Measurements from ENCODE around the gene KDM5C. TPM values are rescaled to one million over a fixed set of nuclear protein-coding genes. Genes with fewer than 3 reads are reported as not detected.

KDM5C gene
- total RNA-seq, 1 experiment from 2014 or later, result 98.7 TPM

DNA sequence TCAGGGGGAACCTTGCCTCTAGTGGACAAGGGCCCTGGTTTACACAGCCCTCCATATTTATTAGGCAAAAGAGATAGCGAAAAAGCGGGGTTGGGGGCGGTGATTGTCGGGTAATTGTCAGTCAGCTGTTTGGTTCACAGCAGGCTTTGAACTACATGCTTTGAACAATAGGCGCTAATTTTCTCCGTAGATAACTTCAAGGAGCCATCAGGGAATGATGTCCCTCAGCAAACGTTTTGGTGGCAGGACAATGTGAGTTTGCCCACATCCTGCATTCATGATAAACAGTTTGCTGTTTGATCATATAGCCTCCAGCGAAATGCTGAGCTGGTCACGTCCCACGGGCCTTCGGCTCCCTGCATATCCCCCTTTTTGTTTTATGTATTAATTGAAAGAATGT, 65.8 kb downstream of the KDM5C start:
- H3K27me3 ChIP-seq (ENCODE audit: insufficient read depth, low read length), result no peaks in the 10 kb centered on the region
- Mint-ChIP-seq H3K4me3 (no peak overlapping the region), H3K9me3 (peaks cover 54 to 55% of the 10 kb centered on the region in 2 experiments), H3K4me1 (peaks cover 5 to 9% of the 10 kb centered on the region in 2 experiments; a peak in 3 of 4 replicates), H3K27me3 (ENCODE audit: low read depth) (no peaks in the 10 kb centered on the region; the same call in 1 of the 2 replicates), H3K27ac (no peak overlapping the region), H3K36me3 (ENCODE audit: insufficient read depth in 1 of 3, low read depth in 3 of 3) (peaks cover 10 to 16% (median 15%) of the 10 kb centered on the region in 3 experiments; a peak in 5 of 7 replicates)
- H3K18ac ChIP-seq (ENCODE audit: insufficient read length, low read depth, low read length), result no peak overlapping the region
- no peak overlapping the region for H3K23ac ChIP-seq (ENCODE audit: insufficient read length, low read depth, low read length)
- no peak overlapping the region for H3K4me2 ChIP-seq (ENCODE audit: insufficient read depth, insufficient read length, low read length)
- no peak overlapping the region for H4K91ac ChIP-seq (ENCODE audit: insufficient read length, low read depth, low read length)
- H3K4ac ChIP-seq (ENCODE audit: low read depth, low read length), result no peak overlapping the region
- no peak overlapping the region for H3T11ph ChIP-seq (ENCODE audit: low read length)
- no peaks in the 10 kb centered on the region for H3K79me1 ChIP-seq (ENCODE audit: insufficient read depth, low read depth, low read length, poor library complexity, severe bottlenecking)
- no peak overlapping the region for H2BK12ac ChIP-seq (ENCODE audit: insufficient read length, low read depth, low read length)
- H2BK20ac ChIP-seq (ENCODE audit: low read depth, low read length, poor library complexity, severe bottlenecking), result no peak overlapping the region
- no peak for DNase-seq
- H4K20me1 ChIP-seq (ENCODE audit: control insufficient read depth, insufficient read depth, insufficient read length), result no peaks in the 10 kb centered on the region
- H3K9ac ChIP-seq (ENCODE audit: extremely low read depth, insufficient read length, low read length), result no peak overlapping the region
- H3K56ac ChIP-seq (ENCODE audit: insufficient read length, low read depth, low read length), result no peak overlapping the region
- no peaks in the 10 kb centered on the region for H3K23me2 ChIP-seq (ENCODE audit: insufficient read length, low read depth, low read length, poor library complexity, severe bottlenecking)
- no peaks in the 10 kb centered on the region for H3K4me1 ChIP-seq (ENCODE audit: insufficient read depth, low read length)
- H3K14ac ChIP-seq (ENCODE audit: insufficient read depth, low read length), result no peak overlapping the region
- TF ChIP-seq, protein P1, sequence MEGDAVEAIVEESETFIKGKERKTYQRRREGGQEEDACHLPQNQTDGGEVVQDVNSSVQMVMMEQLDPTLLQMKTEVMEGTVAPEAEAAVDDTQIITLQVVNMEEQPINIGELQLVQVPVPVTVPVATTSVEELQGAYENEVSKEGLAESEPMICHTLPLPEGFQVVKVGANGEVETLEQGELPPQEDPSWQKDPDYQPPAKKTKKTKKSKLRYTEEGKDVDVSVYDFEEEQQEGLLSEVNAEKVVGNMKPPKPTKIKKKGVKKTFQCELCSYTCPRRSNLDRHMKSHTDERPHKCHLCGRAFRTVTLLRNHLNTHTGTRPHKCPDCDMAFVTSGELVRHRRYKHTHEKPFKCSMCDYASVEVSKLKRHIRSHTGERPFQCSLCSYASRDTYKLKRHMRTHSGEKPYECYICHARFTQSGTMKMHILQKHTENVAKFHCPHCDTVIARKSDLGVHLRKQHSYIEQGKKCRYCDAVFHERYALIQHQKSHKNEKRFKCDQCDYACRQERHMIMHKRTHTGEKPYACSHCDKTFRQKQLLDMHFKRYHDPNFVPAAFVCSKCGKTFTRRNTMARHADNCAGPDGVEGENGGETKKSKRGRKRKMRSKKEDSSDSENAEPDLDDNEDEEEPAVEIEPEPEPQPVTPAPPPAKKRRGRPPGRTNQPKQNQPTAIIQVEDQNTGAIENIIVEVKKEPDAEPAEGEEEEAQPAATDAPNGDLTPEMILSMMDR (conservative IDR thresholded peaks at IDR 0.05), result no peak
- no peak overlapping the region for H2BK5ac ChIP-seq (ENCODE audit: insufficient read length, low read length)
- no peak overlapping the region for H2AFZ ChIP-seq (ENCODE audit: low read length)
- no peak overlapping the region for H4K5ac ChIP-seq (ENCODE audit: insufficient read length, low read depth, low read length)
- no peak overlapping the region for H2BK15ac ChIP-seq (ENCODE audit: low read depth, low read length)
- H3K9me3 ChIP-seq (ENCODE audit: control insufficient read depth, low read depth, low read length), result peaks cover 26% of the 10 kb centered on the region
- no peak overlapping the region for H4K8ac ChIP-seq (replicated peaks; ENCODE audit: insufficient read length, low read depth, low read length)
- no CpG with 5 or more reads among the region's 11 CpGs for WGBS (ENCODE audit: extremely low coverage, insufficient read length, low lambda C conversion rate)
- H3K79me2 ChIP-seq (ENCODE audit: insufficient read depth, low read length), result 0 out of 2 replicates have a peak, but pooled peaks cover 2% of the 10 kb centered on the region
- no peak overlapping the region for H2AK5ac ChIP-seq (ENCODE audit: insufficient read length, low read length)
- no peak overlapping the region for H2BK120ac ChIP-seq (ENCODE audit: low read depth, low read length, poor library complexity, severe bottlenecking)
- H3K27ac ChIP-seq (ENCODE audit: insufficient read length, low read depth, low read length), result no peak overlapping the region
